Immature natural killer cell (primary cell): Measurements from ENCODE around the gene TJP3. TPM values are rescaled to one million over a fixed set of nuclear protein-coding genes. Genes with fewer than 3 reads are reported as not detected.

Source experiments
- DNase-seq, 3 donors: peaks; one replicate each; pipeline ENCODE4 v3.0.0; 2022; ENCODE audit warnings: mixed read lengths in 1 of 3
- H3K27ac Mint-ChIP-seq, 6 donors: one replicate each; pipeline ENCODE4 v1.8.0; 2020; ENCODE audit warnings: mixed read lengths in 6 of 6, mild to moderate bottlenecking in 5 of 6, inconsistent platforms in 4 of 6, moderate library complexity in 3 of 6
- H3K27me3 Mint-ChIP-seq, 3 donors: one replicate each; pipeline ENCODE4 v1.8.0; 2020 to 2021; ENCODE audit warnings: low read depth in 3 of 3, mild to moderate bottlenecking in 3 of 3, mixed read lengths in 3 of 3, moderate library complexity in 3 of 3, inconsistent platforms in 1 of 3
- H3K36me3 Mint-ChIP-seq, 3 donors: one replicate each; pipeline ENCODE4 v1.8.0; 2020; ENCODE audit warnings: mixed read lengths in 3 of 3, inconsistent platforms in 2 of 3, mild to moderate bottlenecking in 2 of 3
- H3K4me1 Mint-ChIP-seq, 2 donors: one replicate each; pipeline ENCODE4 v1.8.0; 2020; ENCODE audit warnings: inconsistent platforms in 2 of 2, mild to moderate bottlenecking in 2 of 2, mixed read lengths in 2 of 2, moderate library complexity in 1 of 2
- H3K4me3 Mint-ChIP-seq, 5 donors: one replicate each; pipeline ENCODE4 v1.8.0; 2020; ENCODE audit warnings: mild to moderate bottlenecking in 5 of 5, mixed read lengths in 5 of 5, inconsistent platforms in 3 of 5, moderate library complexity in 3 of 5
- H3K9me3 Mint-ChIP-seq, 6 donors: one replicate each; pipeline ENCODE4 v1.8.0; 2020; ENCODE audit warnings: mild to moderate bottlenecking in 6 of 6, mixed read lengths in 6 of 6, inconsistent platforms in 4 of 6, moderate library complexity in 3 of 6
- polyA plus RNA-seq, 3 donors: library from polyadenylated mRNA; unstranded; fragments of 300-500 nt; fragmentation: Illumina TruSeq; gene quantifications; one replicate each; pipeline ENCODE4 v1.2.3, GENCODE V29; 2021

The TJP3 gene
- polyA plus RNA-seq, 3 donors from 2014 or later, result 0.34 TPM; not detected in 2

GRCh38 chr19:3698974-3699740 is 9.0 kb upstream of the TJP3 start:
- peak overlapping the region; percentile 88 to 93 (median 91) for H3K4me3 Mint-ChIP-seq
- H3K9me3 Mint-ChIP-seq, result no peaks in the 10 kb centered on the region
- H3K36me3 Mint-ChIP-seq, result no peaks in the 10 kb centered on the region
- H3K4me1 Mint-ChIP-seq, result peaks cover 23 to 37% of the 10 kb centered on the region in 2 donors
- H3K27ac Mint-ChIP-seq, result peak overlapping the region; percentile 12 to 93 (median 84)
- DNase-seq, result peak; percentile 21 to 25 (median 24)
- H3K27me3 Mint-ChIP-seq, result peaks cover 0 to 10% (median 2%) of the 10 kb centered on the region in 3 donors

GRCh38 chr19:3699741-3700241 is 8.4 kb upstream of the TJP3 start:
- H3K4me1 Mint-ChIP-seq, result peaks cover 23 to 35% of the 10 kb centered on the region in 2 donors
- H3K9me3 Mint-ChIP-seq, result no peaks in the 10 kb centered on the region

GRCh38 chr19:3700242-3701032 is 7.7 kb upstream of the TJP3 start, which contains the start of gene PIP5K1C:
PIP5K1C (minus strand) TSS chr19:3700468; CDS start chr19:3700390, 78 bp downstream.
- peak within 1 kb of the TSS; percentile 48 to 93 (median 84) for H3K27ac Mint-ChIP-seq
- H3K4me3 Mint-ChIP-seq, result peak within 1 kb of the TSS; percentile 88 to 93 (median 91)
- peaks cover 0 to 6% (median 6%) of the 10 kb centered on the region in 3 donors for H3K27me3 Mint-ChIP-seq
- peak; percentile 89 to 91 (median 90) for DNase-seq
- H3K36me3 Mint-ChIP-seq, result no peaks in the 10 kb centered on the region
- peaks cover 23 to 35% of the 10 kb centered on the region in 2 donors for H3K4me1 Mint-ChIP-seq
- H3K9me3 Mint-ChIP-seq, result no peaks in the 10 kb centered on the region

More at GRCh38 chr19:3699741-3700241, 8.4 kb upstream of the TJP3 start:
- Mint-ChIP-seq H3K4me3 (peak overlapping the region; percentile 88 to 93 (median 91)), H3K27ac (peak overlapping the region; percentile 12 to 93 (median 84)), H3K27me3 (peaks cover 0 to 7% (median 4%) of the 10 kb centered on the region in 3 donors), H3K36me3 (no peaks in the 10 kb centered on the region)
- no peak for DNase-seq

DNA sequence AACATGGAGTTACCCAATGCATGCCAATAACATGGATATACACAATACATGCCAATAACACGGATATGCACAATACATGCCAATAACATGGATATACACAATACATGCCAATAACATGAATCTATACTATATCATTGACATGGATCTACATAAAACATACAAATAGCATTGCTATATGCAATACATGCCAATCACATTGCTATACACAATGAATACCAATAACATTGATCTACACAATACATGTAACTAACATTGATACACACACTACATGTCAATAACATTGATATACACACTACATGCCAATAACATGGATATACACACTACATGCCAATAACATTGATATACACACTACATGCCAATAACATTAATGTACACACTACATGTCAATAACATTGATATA is 7.0 kb upstream of the TJP3 start:
- Mint-ChIP-seq H3K4me1 (peaks cover 18 to 30% of the 10 kb centered on the region in 2 donors), H3K27me3 (peaks cover 0 to 9% (median 6%) of the 10 kb centered on the region in 3 donors), H3K4me3 (peak overlapping the region in 4 of 5 donors; percentile 33 to 62 (median 56)), H3K36me3 (no peaks in the 10 kb centered on the region), H3K27ac (peak overlapping the region in 1 of 6 donors; percentile 7), H3K9me3 (no peaks in the 10 kb centered on the region)
- DNase-seq, result no peak

- Mint-ChIP-seq H3K4me3 (no peak overlapping the region), H3K4me1 (no peaks in the 10 kb centered on the region), H3K36me3 (no peaks in the 10 kb centered on the region), H3K27me3 (peaks cover 6 to 11% (median 6%) of the 10 kb centered on the region in 3 donors), H3K27ac (no peak overlapping the region), H3K9me3 (no peaks in the 10 kb centered on the region)
- DNase-seq, result no peak
Observed at GRCh38 chr19:3707868-3708206, 347 bp upstream of the TJP3 start.

- peaks cover 2 to 9% (median 9%) of the 10 kb centered on the region in 3 donors for H3K27me3 Mint-ChIP-seq
- H3K4me3 Mint-ChIP-seq, result no peak overlapping the region
- no peak for DNase-seq
- no peaks in the 10 kb centered on the region for H3K9me3 Mint-ChIP-seq
- no peak overlapping the region for H3K27ac Mint-ChIP-seq
- no peaks in the 10 kb centered on the region for H3K36me3 Mint-ChIP-seq
- H3K4me1 Mint-ChIP-seq, result no peaks in the 10 kb centered on the region
Observed at GRCh38 chr19:3710265-3710812, 2.2 kb downstream of the TJP3 start.

DNA sequence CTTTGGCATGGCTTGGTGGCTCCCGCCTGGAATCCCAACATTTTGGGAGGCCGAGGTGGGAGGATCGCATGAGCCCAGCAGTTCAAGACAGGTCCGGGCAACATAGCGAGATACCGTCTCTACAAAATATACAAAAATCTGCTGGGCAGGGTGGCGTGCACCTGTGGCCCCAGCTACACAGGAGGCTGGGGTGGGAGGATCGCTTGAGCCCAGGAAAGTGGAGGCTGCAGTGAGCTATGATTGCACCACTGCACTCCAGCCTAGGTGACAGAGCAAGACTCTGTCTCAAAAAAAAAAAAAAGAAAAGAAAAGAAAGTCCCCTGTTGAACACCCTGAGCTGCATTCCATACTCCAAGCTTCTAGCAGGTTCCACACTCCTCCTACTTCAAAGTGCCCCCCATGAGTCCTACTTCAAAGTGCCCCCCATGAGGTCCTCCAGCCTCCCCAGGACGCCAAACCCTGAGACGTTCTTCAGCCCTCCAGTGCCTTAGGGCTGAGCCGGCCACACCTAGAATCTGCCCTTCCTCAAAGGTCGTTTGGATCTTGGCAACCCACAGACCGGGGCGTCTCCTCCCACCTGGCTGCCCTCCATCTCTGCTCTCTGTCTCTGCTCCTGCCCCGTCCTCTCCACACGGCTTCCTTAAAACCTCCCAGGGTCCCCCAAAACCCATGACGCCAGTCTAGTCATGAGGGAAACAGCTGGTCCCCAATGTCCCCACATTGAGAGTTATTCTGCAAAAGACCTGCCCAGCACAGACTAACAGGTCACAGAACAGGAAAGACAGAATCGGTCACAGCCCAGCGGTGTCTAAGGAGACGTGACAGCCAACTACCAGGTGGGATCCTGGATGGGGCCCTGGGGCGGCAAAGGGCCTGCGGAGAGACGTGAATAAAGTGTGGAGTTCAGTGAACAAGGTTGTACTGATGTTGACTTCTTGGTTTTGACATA is 4.8 kb downstream of the TJP3 start:
- Mint-ChIP-seq H3K4me1 (no peaks in the 10 kb centered on the region), H3K27ac (no peak overlapping the region), H3K27me3 (peaks cover 2 to 7% (median 3%) of the 10 kb centered on the region in 3 donors), H3K36me3 (no peaks in the 10 kb centered on the region), H3K4me3 (no peak overlapping the region), H3K9me3 (no peaks in the 10 kb centered on the region)
- DNase-seq, result no peak

DNA sequence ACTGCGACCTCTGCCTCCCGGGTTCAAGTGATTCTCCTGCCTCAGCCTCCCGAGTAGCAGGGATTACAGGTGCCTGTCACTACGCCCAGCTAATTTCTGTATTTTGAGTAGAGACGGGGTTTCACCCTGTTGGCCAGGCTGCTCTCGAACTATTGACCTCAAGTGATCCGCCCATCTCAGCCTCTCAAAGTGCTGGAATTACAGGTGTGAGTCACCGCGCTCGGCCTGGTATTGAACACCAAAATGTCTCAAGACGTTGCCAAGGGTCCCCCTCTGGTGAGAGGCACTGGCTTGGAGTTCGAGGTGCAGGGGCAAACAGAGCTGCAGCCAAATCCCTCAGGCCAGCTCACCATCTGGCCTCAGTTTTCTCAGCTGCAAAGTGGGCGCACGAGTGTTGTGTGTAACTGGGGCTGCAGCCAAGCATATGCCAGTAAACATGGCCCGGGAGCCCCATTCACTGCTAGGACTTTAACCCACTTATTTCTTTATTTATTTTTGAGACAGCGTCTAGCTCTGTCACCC is 8.0 kb downstream of the TJP3 start:
- H3K4me3 Mint-ChIP-seq, result no peak overlapping the region
- no peaks in the 10 kb centered on the region for H3K9me3 Mint-ChIP-seq
- no peak overlapping the region for H3K27ac Mint-ChIP-seq
- H3K4me1 Mint-ChIP-seq, result peaks cover 0 to 7% of the 10 kb centered on the region in 2 donors
- no peaks in the 10 kb centered on the region for H3K36me3 Mint-ChIP-seq
- peaks cover 5 to 14% (median 8%) of the 10 kb centered on the region in 3 donors for H3K27me3 Mint-ChIP-seq
- no peak for DNase-seq

DNA sequence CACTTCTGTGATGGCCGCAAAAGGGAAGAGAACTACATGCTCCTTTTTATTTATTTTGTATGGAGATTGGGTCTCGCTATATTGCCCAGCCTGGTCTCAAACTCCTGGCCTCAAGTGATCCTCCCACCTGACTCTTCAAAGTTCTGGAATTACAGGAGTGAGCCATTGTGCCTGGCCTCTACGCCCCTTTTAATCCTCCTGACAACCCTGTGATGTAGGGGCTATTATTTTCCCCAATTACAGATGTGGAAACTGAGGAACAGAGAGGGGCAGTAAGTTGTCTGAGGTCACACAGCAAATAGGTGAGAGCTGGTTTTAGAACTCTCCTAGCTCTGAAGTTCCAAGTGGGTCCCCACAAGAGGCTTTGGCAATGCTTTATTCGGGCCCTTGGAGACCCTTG is 11.7 kb downstream of the TJP3 start:
- Mint-ChIP-seq H3K27ac (no peak overlapping the region), H3K4me3 (no peak overlapping the region), H3K9me3 (no peaks in the 10 kb centered on the region), H3K4me1 (peaks cover 5 to 14% of the 10 kb centered on the region in 2 donors), H3K36me3 (no peaks in the 10 kb centered on the region), H3K27me3 (peaks cover 5 to 15% (median 11%) of the 10 kb centered on the region in 3 donors)
- DNase-seq, result no peak

DNA sequence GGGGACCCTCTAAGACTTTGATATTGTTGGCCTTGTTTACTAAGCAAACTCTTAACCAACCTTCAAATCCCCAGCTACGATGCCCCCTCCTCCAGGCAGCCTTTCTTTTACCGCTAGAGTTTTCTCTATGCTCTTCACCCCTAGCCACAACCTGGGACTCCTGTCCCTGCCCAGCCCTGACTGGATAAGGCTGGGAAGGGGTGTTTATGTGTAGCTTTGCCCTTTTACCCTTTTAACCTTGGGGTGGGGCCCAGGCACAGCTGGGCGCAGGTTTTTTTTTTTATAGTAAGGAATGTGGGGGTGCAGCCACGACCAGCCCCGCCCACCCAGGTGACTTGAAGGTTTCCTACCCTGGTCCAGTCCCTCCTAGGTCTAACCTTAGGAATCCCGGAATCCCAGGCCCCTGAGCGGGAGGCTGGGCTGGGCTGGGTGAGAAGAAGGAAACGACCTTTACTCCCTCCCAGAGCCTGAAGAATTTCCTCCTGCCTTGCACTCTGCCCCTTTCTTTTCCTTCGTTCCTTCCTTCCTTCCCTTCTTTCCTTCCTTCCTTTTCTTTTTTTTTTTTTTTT is 12.2 kb downstream of the TJP3 start:
- Mint-ChIP-seq H3K4me3 (peak overlapping the region in 1 of 5 donors; percentile 68), H3K4me1 (peaks cover 5 to 14% of the 10 kb centered on the region in 2 donors), H3K9me3 (no peaks in the 10 kb centered on the region), H3K27ac (no peak overlapping the region), H3K27me3 (peaks cover 5 to 15% (median 11%) of the 10 kb centered on the region in 3 donors), H3K36me3 (no peaks in the 10 kb centered on the region)
- DNase-seq, result no peak

DNA sequence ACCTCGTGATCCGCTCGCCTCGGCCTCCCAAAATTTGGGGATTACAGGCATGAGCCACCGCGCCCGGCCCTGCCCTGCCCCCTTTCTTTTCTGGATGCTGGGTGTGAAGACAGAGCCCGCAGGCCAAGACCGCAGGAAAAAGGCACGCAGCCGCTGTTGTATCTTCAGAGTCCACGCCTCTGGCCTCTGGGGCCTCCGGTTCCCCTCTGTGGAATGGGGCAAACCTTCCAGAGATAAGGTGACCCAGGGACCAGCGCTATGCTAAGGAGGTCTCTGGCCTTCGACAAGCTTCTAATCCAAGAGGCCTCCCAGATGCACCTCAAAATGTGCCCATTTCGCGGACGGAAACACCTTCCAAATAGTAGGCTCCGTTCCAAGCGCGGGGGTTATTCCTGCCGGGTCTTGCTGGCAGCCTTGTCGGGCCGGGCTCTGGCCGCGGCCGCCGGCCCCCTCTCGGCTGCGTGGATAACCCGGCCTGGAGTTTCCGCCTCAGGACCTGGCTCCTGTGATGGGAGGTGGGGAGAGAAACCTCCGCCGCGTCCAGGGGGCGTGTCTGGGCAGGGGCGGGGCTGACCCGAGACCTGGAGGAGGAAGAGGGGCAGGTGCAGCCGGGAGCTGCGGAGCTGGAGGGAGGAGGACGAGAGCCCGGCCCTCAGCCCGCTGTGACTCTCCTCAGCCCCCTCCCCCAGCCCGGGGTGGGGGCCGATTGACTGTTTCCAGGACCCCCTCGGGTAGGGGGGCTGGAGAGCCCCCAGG is 13.1 kb downstream of the TJP3 start:
- H3K27ac Mint-ChIP-seq, result no peak overlapping the region
- peaks cover 5 to 15% (median 11%) of the 10 kb centered on the region in 3 donors for H3K27me3 Mint-ChIP-seq
- H3K4me1 Mint-ChIP-seq, result peaks cover 5 to 14% of the 10 kb centered on the region in 2 donors
- peak overlapping the region in 4 of 5 donors; percentile 53 to 68 (median 56) for H3K4me3 Mint-ChIP-seq
- H3K9me3 Mint-ChIP-seq, result no peaks in the 10 kb centered on the region
- no peaks in the 10 kb centered on the region for H3K36me3 Mint-ChIP-seq
- DNase-seq, result peak; percentile 76 to 79 (median 77)
